Measurements from ENCODE around the gene LIN7A. TPM values are rescaled to one million over a fixed set of nuclear protein-coding genes. Genes with fewer than 3 reads are reported as not detected.

Gene LIN7A
- total RNA-seq, 2 experiments from 2014 or later: 0.63 TPM; not detected in 1

DNA sequence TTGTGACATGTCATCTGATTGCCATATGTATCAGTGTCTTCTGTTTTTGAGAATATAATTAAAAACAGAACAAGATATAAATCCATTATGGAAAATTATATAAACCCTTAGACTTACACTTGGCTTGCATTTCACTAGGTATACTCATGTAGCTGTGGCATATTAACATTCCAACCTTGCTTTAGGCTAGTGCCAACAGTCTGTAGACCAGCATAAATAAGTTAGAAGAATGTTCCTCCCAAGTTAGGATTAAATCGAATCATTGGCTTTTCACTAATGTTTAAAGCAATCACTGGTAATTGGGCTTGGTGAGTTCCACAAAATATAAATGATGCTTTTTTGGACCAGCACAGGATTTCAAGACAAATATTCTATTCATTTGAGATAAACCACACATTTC, 103.0 kb downstream of the LIN7A start:
- DNase-seq: no peak
- Mint-ChIP-seq H3K36me3 (no peaks in the 10 kb centered on the region), H3K4me1 (no peaks in the 10 kb centered on the region), H3K9me3 (ENCODE audit: low read depth) (no peaks in the 10 kb centered on the region), H3K27ac (no peak overlapping the region), H3K27me3 (no peaks in the 10 kb centered on the region), H3K4me3 (no peak overlapping the region)
- CTCF ChIA-PET: no interaction called here
- no peak for ATAC-seq

DNA sequence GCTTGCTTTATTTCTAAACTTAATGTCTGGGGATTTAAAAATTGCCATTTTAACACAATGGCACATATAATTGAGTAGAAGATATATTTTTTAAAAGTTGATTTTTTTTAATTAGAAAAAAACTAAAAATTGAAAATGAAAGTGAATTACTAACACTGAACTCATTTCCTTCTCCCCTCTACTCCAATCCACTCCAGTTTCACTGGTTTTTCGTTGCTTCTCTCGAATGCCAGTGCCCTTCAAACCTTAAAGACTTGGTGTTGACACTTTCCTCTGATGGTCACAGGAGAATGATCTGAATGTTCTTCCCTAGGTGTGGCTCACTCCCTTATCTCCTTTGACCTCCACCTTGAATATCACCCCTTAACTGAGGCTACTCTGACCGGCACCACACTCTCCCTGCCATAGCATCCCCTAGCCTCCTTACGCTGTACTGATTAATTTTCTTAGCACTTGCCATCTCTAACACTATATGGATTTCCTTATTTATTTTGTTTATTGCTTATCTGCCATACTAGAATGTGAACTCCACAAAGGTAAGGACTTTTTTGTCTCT, 107.1 kb downstream of the LIN7A start:
- Mint-ChIP-seq H3K27ac (no peak overlapping the region), H3K9me3 (ENCODE audit: low read depth) (no peaks in the 10 kb centered on the region), H3K27me3 (no peaks in the 10 kb centered on the region), H3K4me3 (no peak overlapping the region), H3K36me3 (no peaks in the 10 kb centered on the region), H3K4me1 (no peaks in the 10 kb centered on the region)
- DNase-seq (no peak), ATAC-seq (no peak)
- CTCF ChIA-PET: no interaction called here

DNA sequence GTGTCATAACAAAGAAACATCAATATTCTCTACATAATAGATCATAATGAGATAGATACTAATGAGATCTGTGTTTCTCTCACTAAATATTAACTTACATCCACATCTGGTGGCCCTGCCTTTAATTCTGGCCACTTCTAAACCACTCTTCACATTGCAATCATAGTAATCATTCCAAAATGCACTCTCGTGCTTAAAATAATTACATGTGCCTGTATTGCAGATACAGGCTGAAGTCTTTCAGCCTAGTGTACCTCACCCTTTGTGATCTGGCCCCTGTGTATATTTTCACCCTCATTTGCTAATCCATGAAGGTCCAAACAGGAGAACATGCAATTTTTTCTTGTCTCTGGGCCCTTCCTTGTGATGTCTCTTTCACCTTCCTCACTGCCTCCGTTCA, 108.0 kb downstream of the LIN7A start:
- ATAC-seq (no peak), DNase-seq (no peak)
- Mint-ChIP-seq H3K36me3 (no peaks in the 10 kb centered on the region), H3K9me3 (ENCODE audit: low read depth) (no peaks in the 10 kb centered on the region), H3K27me3 (no peaks in the 10 kb centered on the region), H3K27ac (no peak overlapping the region), H3K4me3 (no peak overlapping the region), H3K4me1 (no peaks in the 10 kb centered on the region)
- CTCF ChIA-PET: no interaction called here

DNA sequence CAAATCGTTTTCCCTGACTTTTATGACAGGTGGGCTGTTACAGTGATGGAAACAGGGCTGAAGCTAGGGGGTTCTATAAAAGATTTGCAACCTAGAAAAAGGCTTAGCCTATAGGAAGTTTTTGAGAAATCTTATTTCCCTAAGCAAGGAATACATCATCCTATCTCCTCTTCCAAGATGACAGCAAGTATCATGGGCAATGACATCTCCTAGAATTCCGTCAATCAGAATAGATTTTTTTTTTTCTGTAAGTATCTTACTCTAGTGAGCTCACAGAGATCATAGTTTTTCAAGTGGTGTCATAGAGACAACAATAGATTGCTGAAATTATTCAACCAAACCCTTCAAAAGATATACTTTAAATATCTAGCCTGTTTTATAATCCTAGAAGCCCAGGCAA, 112.2 kb downstream of the LIN7A start:
- Mint-ChIP-seq H3K36me3 (no peaks in the 10 kb centered on the region), H3K4me1 (no peaks in the 10 kb centered on the region), H3K27ac (no peak overlapping the region), H3K9me3 (ENCODE audit: low read depth) (no peaks in the 10 kb centered on the region), H3K4me3 (no peak overlapping the region), H3K27me3 (no peaks in the 10 kb centered on the region)
- ATAC-seq: no peak
- no peak for DNase-seq
- CTCF ChIA-PET: no interaction called here

DNA sequence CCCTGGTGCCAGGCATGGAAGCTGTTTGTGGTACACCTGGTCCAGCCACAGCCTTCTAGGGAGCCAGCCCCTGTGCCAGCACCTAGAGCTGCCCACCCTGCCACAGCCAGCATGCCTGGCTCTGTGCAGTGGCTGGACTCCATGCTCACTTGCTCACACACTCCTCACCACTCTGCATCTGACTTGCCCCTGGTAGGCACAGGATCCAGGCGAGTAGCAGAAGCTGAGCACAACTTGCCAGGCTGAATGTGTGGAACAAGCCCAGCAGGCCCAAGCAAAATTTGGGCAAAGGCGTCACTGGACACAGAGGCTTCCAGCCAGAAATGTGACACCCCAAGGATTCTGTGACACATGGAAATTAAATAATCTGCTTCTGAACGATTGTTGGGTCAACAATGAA, 114.3 kb downstream of the LIN7A start:
- DNase-seq (no peak), ATAC-seq (no peak)
- Mint-ChIP-seq H3K9me3 (ENCODE audit: low read depth) (no peaks in the 10 kb centered on the region), H3K27me3 (no peaks in the 10 kb centered on the region), H3K27ac (no peak overlapping the region), H3K36me3 (no peaks in the 10 kb centered on the region), H3K4me1 (no peaks in the 10 kb centered on the region), H3K4me3 (no peak overlapping the region)
- CTCF ChIA-PET: no interaction called here

DNA sequence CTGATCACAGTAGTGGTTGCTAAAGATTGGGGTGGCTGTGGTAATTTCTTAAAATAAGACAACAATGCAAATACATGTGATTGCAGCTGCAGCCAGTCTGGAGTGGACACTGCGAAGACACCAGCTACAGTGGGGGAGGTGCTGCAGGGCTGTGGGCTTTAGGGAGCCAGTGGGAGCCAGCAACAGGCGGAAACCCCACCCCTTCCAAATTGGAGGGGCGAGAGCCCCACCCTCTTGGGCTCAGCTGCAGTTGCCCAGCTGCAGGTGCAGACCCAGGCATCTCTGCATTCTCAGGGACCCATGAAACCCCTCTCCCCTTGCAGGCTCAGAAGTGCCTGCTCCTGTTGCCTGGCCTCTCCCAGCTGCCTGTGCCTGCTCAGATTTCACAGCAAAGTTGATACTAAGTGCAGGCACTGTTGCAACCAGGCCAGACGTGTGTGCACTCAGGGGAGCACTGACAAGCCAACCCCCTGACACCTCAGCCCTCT, 116.2 kb downstream of the LIN7A start:
- Mint-ChIP-seq H3K4me1 (no peaks in the 10 kb centered on the region), H3K27ac (no peak overlapping the region), H3K27me3 (no peaks in the 10 kb centered on the region), H3K36me3 (no peaks in the 10 kb centered on the region), H3K4me3 (no peak overlapping the region), H3K9me3 (ENCODE audit: low read depth) (no peaks in the 10 kb centered on the region)
- DNase-seq: no peak
- ATAC-seq: no peak
- CTCF ChIA-PET: no interaction called here

DNA sequence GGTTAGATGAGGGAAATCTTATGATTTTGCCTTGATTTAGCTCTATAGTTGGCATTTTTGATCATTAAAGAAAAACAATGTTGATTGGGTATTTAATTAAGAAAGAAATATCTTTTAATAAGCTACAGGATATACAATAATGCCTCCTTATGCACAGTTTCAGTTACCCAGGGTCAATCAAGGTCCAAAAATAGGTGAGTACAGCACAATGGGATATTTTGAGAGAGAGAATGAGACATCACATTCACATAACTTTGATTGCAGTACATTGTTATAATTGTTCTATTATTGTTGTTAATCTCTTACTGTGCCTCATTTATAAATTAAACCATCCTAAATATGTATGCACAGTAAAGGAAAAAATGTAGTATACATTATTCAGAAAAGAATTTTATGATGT, 118.9 kb downstream of the LIN7A start:
- CTCF ChIA-PET: no interaction called here
- H3K27me3 Mint-ChIP-seq: no peaks in the 10 kb centered on the region
- H3K4me3 Mint-ChIP-seq: no peak overlapping the region
- H3K9me3 Mint-ChIP-seq (ENCODE audit: low read depth): no peaks in the 10 kb centered on the region
- H3K4me1 Mint-ChIP-seq: no peaks in the 10 kb centered on the region
- DNase-seq (no peak), ATAC-seq (no peak)
- no peak overlapping the region for H3K27ac Mint-ChIP-seq
- no peaks in the 10 kb centered on the region for H3K36me3 Mint-ChIP-seq

DNA sequence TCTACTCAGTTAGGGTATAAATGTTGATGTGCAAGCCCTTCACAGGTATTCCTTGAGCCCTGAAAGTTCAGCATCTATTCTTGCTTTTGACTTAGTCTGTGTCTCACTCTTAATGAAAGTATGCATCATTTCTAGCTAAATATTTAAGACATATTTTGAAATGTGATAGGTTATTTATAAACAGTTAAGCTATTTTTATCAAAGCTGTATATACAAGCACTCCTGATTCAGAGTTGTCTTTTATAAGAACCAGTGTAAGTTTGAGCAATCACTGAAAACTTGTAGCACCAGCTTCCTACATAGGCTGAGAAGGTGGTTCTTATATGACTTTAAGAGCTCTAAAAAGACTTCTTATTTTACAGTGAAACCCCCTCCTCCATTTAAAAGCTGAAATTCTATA, 122.4 kb downstream of the LIN7A start:
- CTCF ChIA-PET: no interaction called here
- no peak overlapping the region for H3K27ac Mint-ChIP-seq

DNA sequence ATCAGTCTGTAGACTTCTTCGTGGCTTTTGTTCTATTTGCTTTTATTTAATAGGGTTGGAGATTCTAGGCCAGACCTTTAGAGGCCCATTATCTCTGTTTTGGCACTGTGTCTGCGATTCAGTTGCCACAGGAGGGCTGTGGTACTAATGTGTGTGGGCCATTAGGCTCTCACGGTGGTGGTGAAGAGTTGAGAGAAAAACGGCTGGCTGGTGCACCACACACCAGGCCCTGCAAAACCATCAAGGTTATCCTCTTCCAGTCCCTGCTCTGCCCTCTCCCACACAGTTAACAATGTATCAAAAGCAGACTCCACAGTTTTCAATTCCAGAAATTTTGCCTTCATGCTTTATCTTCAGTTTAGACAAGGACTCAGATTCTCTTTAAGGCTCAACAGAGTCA, 123.3 kb downstream of the LIN7A start:
- Mint-ChIP-seq H3K4me1 (no peaks in the 10 kb centered on the region), H3K36me3 (no peaks in the 10 kb centered on the region), H3K27me3 (no peaks in the 10 kb centered on the region), H3K27ac (no peak overlapping the region), H3K4me3 (no peak overlapping the region), H3K9me3 (ENCODE audit: low read depth) (no peaks in the 10 kb centered on the region)
- ATAC-seq: no peak
- no peak for DNase-seq
- CTCF ChIA-PET: no interaction called here

More for the DNA sequence above, 122.4 kb downstream of the LIN7A start:
- no peaks in the 10 kb centered on the region for H3K4me1 Mint-ChIP-seq
- H3K9me3 Mint-ChIP-seq (ENCODE audit: low read depth): no peaks in the 10 kb centered on the region
- no peak for DNase-seq
- no peaks in the 10 kb centered on the region for H3K36me3 Mint-ChIP-seq
- no peaks in the 10 kb centered on the region for H3K27me3 Mint-ChIP-seq
- H3K4me3 Mint-ChIP-seq: no peak overlapping the region
- ATAC-seq: no peak

DNA sequence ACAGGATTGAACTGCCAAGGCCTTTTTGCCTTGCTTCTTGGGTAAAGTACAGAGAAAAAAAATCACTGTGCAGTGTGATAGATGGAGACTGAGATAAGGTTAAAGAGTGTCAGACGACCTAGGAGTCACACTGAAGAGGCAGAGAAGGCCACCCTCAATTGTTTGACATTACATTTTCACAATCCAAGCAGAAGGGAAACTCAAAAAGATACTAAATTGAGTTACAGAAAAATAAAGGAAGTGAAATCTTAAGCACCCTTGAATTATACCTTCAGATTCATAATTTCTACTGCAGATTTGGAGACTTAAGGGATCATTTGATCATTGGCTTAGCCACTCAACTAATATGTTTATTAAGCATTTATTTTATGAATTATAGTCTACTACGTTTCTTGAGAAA, 123.9 kb downstream of the LIN7A start:
- no peaks in the 10 kb centered on the region for H3K36me3 Mint-ChIP-seq
- no peak for ATAC-seq
- no peak for DNase-seq
- no peaks in the 10 kb centered on the region for H3K27me3 Mint-ChIP-seq
- H3K4me3 Mint-ChIP-seq: no peak overlapping the region
- CTCF ChIA-PET: no interaction called here
- H3K27ac Mint-ChIP-seq: no peak overlapping the region
- no peaks in the 10 kb centered on the region for H3K4me1 Mint-ChIP-seq
- no peaks in the 10 kb centered on the region for H3K9me3 Mint-ChIP-seq (ENCODE audit: low read depth)

DNA sequence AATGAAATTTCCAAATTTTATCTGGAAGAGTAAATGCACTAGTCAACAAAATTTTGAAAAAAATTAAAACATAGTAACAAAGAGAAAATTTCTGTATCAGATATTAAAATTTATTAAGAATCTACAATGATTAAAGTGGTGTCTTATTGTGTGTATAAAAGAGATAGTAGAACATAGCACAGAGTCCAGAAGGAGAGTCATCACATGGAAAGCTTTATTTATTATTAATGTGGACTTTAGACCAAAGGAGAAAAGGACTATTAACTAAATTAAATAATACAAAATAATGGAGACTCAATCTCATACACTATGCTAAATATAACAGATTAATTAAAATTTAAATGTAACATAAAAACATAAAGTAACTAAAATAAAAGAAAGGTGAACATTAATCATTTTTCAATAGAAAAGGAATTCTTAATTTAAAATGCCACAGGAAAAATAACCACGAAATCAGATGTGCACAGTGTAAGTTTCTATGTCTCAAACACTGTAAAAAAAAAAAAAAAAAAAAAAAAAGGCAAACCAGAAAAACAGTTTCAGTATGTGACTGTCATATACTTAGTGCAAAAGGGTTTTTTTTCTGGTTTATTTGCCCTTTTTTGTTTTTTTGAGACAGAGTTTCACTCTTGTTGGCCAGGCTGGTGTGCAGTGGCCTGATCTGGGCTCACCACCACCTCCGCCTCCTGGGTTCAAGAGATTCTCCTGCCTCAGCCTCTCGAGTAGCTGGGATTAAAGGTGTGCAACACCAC, 125.6 kb downstream of the LIN7A start:
- DNase-seq (no peak), ATAC-seq (no peak)
- no peaks in the 10 kb centered on the region for H3K9me3 Mint-ChIP-seq (ENCODE audit: low read depth)
- no peak overlapping the region for H3K27ac Mint-ChIP-seq
- no peaks in the 10 kb centered on the region for H3K27me3 Mint-ChIP-seq
- H3K4me1 Mint-ChIP-seq: no peaks in the 10 kb centered on the region
- CTCF ChIA-PET: no interaction called here
- H3K4me3 Mint-ChIP-seq: no peak overlapping the region
- H3K36me3 Mint-ChIP-seq: no peaks in the 10 kb centered on the region

DNA sequence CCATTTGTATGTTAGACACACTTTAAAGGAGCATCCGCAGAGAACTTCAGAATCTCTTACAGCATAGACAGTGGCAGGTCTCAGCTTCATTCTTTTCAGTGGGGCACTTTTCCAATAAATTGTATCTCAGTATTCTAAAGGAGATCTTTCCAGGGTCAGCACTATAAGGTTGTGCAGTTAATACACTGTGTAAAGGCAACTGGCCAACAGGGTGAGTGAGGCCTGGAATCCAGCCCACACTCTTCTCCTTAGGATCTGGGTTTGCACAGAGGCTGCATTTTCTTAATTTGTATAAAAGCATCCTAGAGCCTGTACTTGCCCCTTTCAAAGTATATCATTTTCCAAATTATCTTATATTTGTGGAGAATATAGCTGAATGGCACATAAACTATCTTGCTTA, 126.9 kb downstream of the LIN7A start:
- no peak overlapping the region for H3K4me3 Mint-ChIP-seq
- H3K4me1 Mint-ChIP-seq: no peaks in the 10 kb centered on the region
- no peaks in the 10 kb centered on the region for H3K9me3 Mint-ChIP-seq (ENCODE audit: low read depth)
- ATAC-seq: no peak
- H3K27me3 Mint-ChIP-seq: no peaks in the 10 kb centered on the region
- DNase-seq: no peak
- CTCF ChIA-PET: no interaction called here
- H3K27ac Mint-ChIP-seq: no peak overlapping the region
- no peaks in the 10 kb centered on the region for H3K36me3 Mint-ChIP-seq

DNA sequence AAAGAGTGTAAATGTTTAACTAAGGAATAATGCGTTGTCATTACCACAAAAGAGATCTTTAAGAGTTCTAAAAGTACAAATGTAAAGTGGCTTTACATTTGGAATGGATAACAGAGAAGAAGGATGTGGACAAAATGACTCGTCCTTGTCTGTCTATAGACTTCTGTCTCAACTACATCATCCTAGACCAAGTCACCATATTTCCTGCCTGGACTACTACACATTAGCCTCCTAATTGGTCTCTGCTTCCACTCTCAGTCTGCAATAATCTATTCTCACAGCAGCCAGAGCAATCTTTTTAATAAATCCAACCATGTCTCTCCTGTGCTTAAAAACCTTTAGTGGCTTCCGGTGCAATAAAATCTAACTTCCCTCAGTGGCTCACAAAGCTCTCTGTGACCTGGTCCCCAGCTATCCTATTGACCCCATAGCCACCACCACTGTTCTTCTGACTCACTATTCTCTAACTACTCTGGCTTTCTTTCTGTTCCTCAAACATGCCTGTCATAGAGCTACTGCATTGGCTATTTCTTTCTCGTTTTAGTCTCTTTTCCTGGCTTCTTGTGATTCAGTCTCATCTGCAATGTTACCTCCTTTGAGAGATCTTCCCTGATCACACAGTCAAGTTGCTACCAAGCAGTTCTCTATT, 130.0 kb downstream of the LIN7A start:
- Mint-ChIP-seq H3K27me3 (no peaks in the 10 kb centered on the region), H3K27ac (no peak overlapping the region), H3K36me3 (no peaks in the 10 kb centered on the region), H3K4me1 (no peaks in the 10 kb centered on the region), H3K4me3 (no peak overlapping the region), H3K9me3 (ENCODE audit: low read depth) (peaks cover 3% of the 10 kb centered on the region)
- CTCF ChIA-PET: no interaction called here
- DNase-seq (no peak), ATAC-seq (no peak)

DNA sequence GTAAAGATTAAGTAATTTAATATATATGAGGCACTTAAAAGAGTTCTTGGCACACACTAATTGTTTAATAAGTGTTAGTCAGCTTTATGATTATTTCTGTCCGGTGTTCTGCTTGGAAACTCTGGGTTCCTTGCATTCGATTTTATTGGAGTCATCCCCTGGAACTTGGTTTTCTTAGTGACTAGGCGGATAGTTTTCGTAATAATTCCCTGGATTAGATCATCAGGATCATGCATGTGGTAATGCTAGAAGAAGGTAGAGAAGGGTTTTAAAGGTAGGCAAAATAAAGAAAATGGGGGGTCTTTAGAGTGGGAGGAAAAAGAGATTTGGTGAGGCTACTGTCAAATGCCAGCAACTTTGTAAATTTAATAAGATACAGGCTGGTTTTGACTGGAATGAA, 132.6 kb downstream of the LIN7A start:
- Mint-ChIP-seq H3K36me3 (no peaks in the 10 kb centered on the region), H3K4me3 (no peak overlapping the region), H3K9me3 (ENCODE audit: low read depth) (peaks cover 3% of the 10 kb centered on the region), H3K27ac (no peak overlapping the region), H3K27me3 (no peaks in the 10 kb centered on the region), H3K4me1 (no peaks in the 10 kb centered on the region)
- DNase-seq (no peak), ATAC-seq (no peak)
- CTCF ChIA-PET: interaction anchor here (0.6 kb wide), 1 partner anchor 375 kb away, joined by 3 read pairs; no protein-coding TSS in a partner anchor
